Cardiac muscle cell (in vitro differentiated cells and primary cell): ENCODE results near the gene TNS4. TPM values are rescaled to one million over a fixed set of nuclear protein-coding genes. Genes with fewer than 3 reads are reported as not detected.

Experiments used
- DNase-seq, 2 donors: peaks; one replicate each; pipeline versions ENCODE4 v3.0.0 to v3.0.0-alpha.2; 2010 to 2017; ENCODE audit warnings: low read depth in 1 of 2, low spot score in 1 of 2
- H3K27ac ChIP-seq: fragments of 200-600 bp; sonication (generic); 2 replicates; pipeline ENCODE4 v1.5.1; 2016
- H3K27me3 ChIP-seq: fragments of 200-600 bp; sonication (generic); 2 replicates; pipeline ENCODE4 v1.6.0; 2016; ENCODE audit warnings: control low read depth
- H3K36me3 ChIP-seq: fragments of 200-600 bp; sonication (generic); 2 replicates; pipeline ENCODE4 v1.5.1; 2016; ENCODE audit warnings: control low read depth
- H3K4me1 ChIP-seq: fragments of 200-600 bp; sonication (generic); 2 replicates; pipeline ENCODE4 v1.8.1; 2017; ENCODE audit warnings: low read depth, mild to moderate bottlenecking, mixed run types
- H3K4me3 ChIP-seq: fragments of 200-600 bp; sonication (generic); 2 replicates; pipeline ENCODE4 v1.5.1; 2016; ENCODE audit warnings: mild to moderate bottlenecking
- H3K9me3 ChIP-seq: fragments of 200-600 bp; sonication (generic); 2 replicates; pipeline ENCODE4 v1.5.1; 2017; ENCODE audit warnings: low read depth, mild to moderate bottlenecking, control low read depth
- CTCF ChIP-seq: IDR thresholded peaks from 2 replicates; pipeline ENCODE4 v1.5.1; 2012; ENCODE audit warnings: low read depth, mild to moderate bottlenecking, low read length
- polyA plus RNA-seq: library from polyadenylated mRNA; unstranded; fragments of >200 nt; fragmentation: Nextera tagmentation; extraction: Ambion mirVana; gene quantifications from 2 replicates; pipeline ENCODE4 v1.2.1, GENCODE V29; 2016
- total RNA-seq: library from RNA; depleted of rRNA; stranded (reverse); fragments of >200 nt; gene quantifications from 2 replicates; pipeline ENCODE4 v1.2.3, GENCODE V29; 2016

The TNS4 gene
- total and polyA plus RNA-seq, 2 experiments from 2014 or later: not detected

GRCh38 chr17:40482722-40483121 lies 18.7 kb downstream of the TNS4 start:
- no peak overlapping the region for H3K4me3 ChIP-seq
- no peak for TF ChIP-seq CTCF
- no peaks in the 10 kb centered on the region for H3K9me3 ChIP-seq
- no peaks in the 10 kb centered on the region for H3K36me3 ChIP-seq
- no peaks in the 10 kb centered on the region for H3K4me1 ChIP-seq
- H3K27ac ChIP-seq: no peak overlapping the region
- no peaks in the 10 kb centered on the region for H3K27me3 ChIP-seq
- no peak for DNase-seq

- no peaks in the 10 kb centered on the region for H3K27me3 ChIP-seq
- no peak overlapping the region for H3K4me3 ChIP-seq
- DNase-seq: no peak
- H3K4me1 ChIP-seq: no peaks in the 10 kb centered on the region
- H3K9me3 ChIP-seq: no peaks in the 10 kb centered on the region
- H3K36me3 ChIP-seq: no peaks in the 10 kb centered on the region
- no peak overlapping the region for H3K27ac ChIP-seq
- TF ChIP-seq CTCF: no peak
Observed at GRCh38 chr17:40481106-40481505, 20.3 kb downstream of the TNS4 start.

GRCh38 chr17:40480501-40481003 lies 20.9 kb downstream of the TNS4 start:
- no peak overlapping the region for H3K4me3 ChIP-seq
- DNase-seq: no peak
- TF ChIP-seq CTCF: no peak

DNA sequence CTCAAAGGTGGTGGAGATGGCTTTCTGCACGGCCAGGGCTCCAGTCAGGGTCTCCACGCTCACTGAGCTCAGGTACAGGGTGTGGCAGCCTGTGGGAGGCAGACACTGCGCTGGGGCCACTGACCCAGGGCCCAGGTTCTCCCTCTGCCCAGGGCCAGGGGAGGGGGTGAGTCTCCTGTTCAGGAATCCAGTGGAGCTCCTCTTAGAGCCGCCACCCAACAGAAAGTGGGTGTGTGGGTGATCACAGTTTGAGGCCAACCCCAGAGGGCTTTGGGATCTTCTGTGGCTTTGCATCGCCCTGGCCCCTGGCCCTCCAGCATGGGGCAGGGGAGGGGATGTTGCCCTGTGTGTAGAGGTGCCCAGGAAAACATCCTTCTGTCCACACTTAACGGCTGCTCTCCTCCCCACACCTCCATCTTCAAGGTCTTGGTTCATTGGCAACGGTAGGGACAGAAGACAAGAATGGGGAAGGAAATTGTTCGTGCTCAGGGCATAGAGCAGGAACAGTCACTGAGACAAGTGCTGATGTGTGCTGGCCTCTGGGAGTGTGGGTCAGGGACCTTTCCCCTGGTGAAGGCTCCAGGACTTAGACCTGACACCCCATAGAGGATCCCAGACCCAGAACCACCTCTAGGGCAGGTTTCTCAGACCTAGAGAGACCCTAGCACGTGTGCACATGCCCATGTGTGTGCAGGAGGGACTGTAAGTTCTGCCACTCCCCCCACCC lies 21.5 kb downstream of the TNS4 start:
- H3K36me3 ChIP-seq: no peaks in the 10 kb centered on the region
- no peak for TF ChIP-seq CTCF

More at GRCh38 chr17:40480501-40481003, 20.9 kb downstream of the TNS4 start:
- no peaks in the 10 kb centered on the region for H3K36me3 ChIP-seq
- H3K9me3 ChIP-seq: no peaks in the 10 kb centered on the region
- H3K27ac ChIP-seq: no peak overlapping the region
- peaks cover 5% of the 10 kb centered on the region for H3K4me1 ChIP-seq
- no peaks in the 10 kb centered on the region for H3K27me3 ChIP-seq

GRCh38 chr17:40478486-40478885 lies 22.9 kb downstream of the TNS4 start:
- Histone ChIP-seq H3K27me3 (no peaks in the 10 kb centered on the region), H3K4me1 (peaks cover 15% of the 10 kb centered on the region), H3K9me3 (no peaks in the 10 kb centered on the region), H3K4me3 (no peak overlapping the region), H3K27ac (no peak overlapping the region), H3K36me3 (no peaks in the 10 kb centered on the region)
- TF ChIP-seq CTCF: no peak
- DNase-seq: no peak

More for the DNA sequence above, 21.5 kb downstream of the TNS4 start:
- Histone ChIP-seq H3K9me3 (no peaks in the 10 kb centered on the region), H3K27ac (no peak overlapping the region), H3K4me3 (no peak overlapping the region), H3K4me1 (peaks cover 6% of the 10 kb centered on the region), H3K27me3 (no peaks in the 10 kb centered on the region)
- no peak for DNase-seq
